CD8-positive, alpha-beta memory T cell (primary cell): ENCODE measurements around the gene PRELP. TPM values are rescaled to one million over a fixed set of nuclear protein-coding genes. Genes with fewer than 3 reads are reported as not detected.

Source experiments
- CTCF ChIA-PET: fragments of 350-600 bp; sonication (Branson Sonifier 250); formaldehyde crosslinking; loops from one replicate; lab custom pipeline; 2021; ENCODE audit warnings: antibody characterized with exemption; lab: Charles Lee
- POLR2A ChIA-PET: fragments of 350-600 bp; sonication (Branson Sonifier 250); formaldehyde crosslinking; loops from one replicate; lab custom pipeline; 2021; ENCODE audit warnings: antibody characterized with exemption; lab: Charles Lee
- DNase-seq, 5 donors: peaks; one replicate each; pipeline versions ENCODE4 v3.0.0 to v3.0.0-alpha.2; 2020 to 2022; ENCODE audit warnings: mixed read lengths in 1 of 5
- H3K27ac ChIP-seq: one replicate; pipeline ENCODE4 v1.7.0; 2013; ENCODE audit warnings: low read depth, mild to moderate bottlenecking, low read length, moderate library complexity
- H3K27me3 ChIP-seq: 2 replicates; pipeline ENCODE4 v1.7.0; 2013; ENCODE audit warnings: low read length, mild to moderate bottlenecking; ENCODE audit not compliant: insufficient read depth, poor library complexity, severe bottlenecking
- H3K36me3 ChIP-seq: 2 replicates; pipeline ENCODE4 v1.7.0; 2013; ENCODE audit warnings: mild to moderate bottlenecking, low read length, moderate library complexity; ENCODE audit not compliant: insufficient read depth
- H3K4me1 ChIP-seq: 2 replicates; pipeline ENCODE4 v1.7.0; 2013; ENCODE audit warnings: mild to moderate bottlenecking, low read length, moderate library complexity; ENCODE audit not compliant: insufficient read depth
- H3K4me3 ChIP-seq: 2 replicates; pipeline ENCODE4 v1.7.0; 2013; ENCODE audit warnings: mild to moderate bottlenecking, low read length
- H3K9me3 ChIP-seq: 2 replicates; pipeline ENCODE4 v1.7.0; 2013; ENCODE audit warnings: mild to moderate bottlenecking, low read length
- H3K27ac Mint-ChIP-seq, 8 donors: one replicate each; pipeline ENCODE4 v1.8.0; 2020 to 2021; ENCODE audit warnings: mixed read lengths in 8 of 8, mild to moderate bottlenecking in 6 of 8, inconsistent platforms in 3 of 8, moderate library complexity in 3 of 8
- H3K27me3 Mint-ChIP-seq, 2 donors: one replicate each; pipeline ENCODE4 v1.8.0; 2020 to 2021; ENCODE audit warnings: mixed read lengths in 2 of 2, mild to moderate bottlenecking in 1 of 2, moderate library complexity in 1 of 2
- H3K36me3 Mint-ChIP-seq, 3 donors: one replicate each; pipeline ENCODE4 v1.8.0; 2020 to 2021; ENCODE audit warnings: mixed read lengths in 3 of 3, inconsistent platforms in 1 of 3, mild to moderate bottlenecking in 1 of 3
- H3K4me1 Mint-ChIP-seq, 3 donors: one replicate each; pipeline ENCODE4 v1.8.0; 2020 to 2021; ENCODE audit warnings: mixed read lengths in 3 of 3, inconsistent platforms in 1 of 3, mild to moderate bottlenecking in 1 of 3
- H3K4me3 Mint-ChIP-seq, 7 donors: one replicate each; pipeline ENCODE4 v1.8.0; 2020 to 2021; ENCODE audit warnings: mixed read lengths in 7 of 7, mild to moderate bottlenecking in 6 of 7, moderate library complexity in 4 of 7, inconsistent platforms in 2 of 7
- H3K9me3 Mint-ChIP-seq, 5 donors: one replicate each; pipeline ENCODE4 v1.8.0; 2020 to 2022; ENCODE audit warnings: mixed read lengths in 5 of 5, mild to moderate bottlenecking in 3 of 5, moderate library complexity in 2 of 5, inconsistent platforms in 1 of 5
- polyA plus RNA-seq: library from polyadenylated mRNA; unstranded; fragments of 300-500 nt; fragmentation: Illumina TruSeq; gene quantifications from one replicate; pipeline ENCODE4 v1.2.3, GENCODE V29; 2021
- total RNA-seq, 2 experiments: library from RNA; stranded (reverse); gene quantifications; one replicate each; pipeline ENCODE4 v1.2.3, GENCODE V29; 2021

The PRELP gene
- total and polyA plus RNA-seq, 3 experiments from 2014 or later = not detected

- Mint-ChIP-seq H3K9me3 (no peaks in the 10 kb centered on the region), H3K4me3 (no peak overlapping the region), H3K27me3 (peaks cover 5 to 6% of the 10 kb centered on the region in 2 donors), H3K4me1 (no peaks in the 10 kb centered on the region), H3K27ac (no peak overlapping the region), H3K36me3 (no peaks in the 10 kb centered on the region)
- POLR2A ChIA-PET = interaction anchor here (0.6 kb wide), 1 partner anchor 233 kb away, joined by 4 read pairs; no protein-coding TSS in a partner anchor
- Histone ChIP-seq H3K4me1 (peaks cover 8% of the 10 kb centered on the region), H3K27me3 (no peaks in the 10 kb centered on the region), H3K36me3 (no peaks in the 10 kb centered on the region), H3K4me3 (no peak overlapping the region), H3K27ac (no peak overlapping the region), H3K9me3 (no peaks in the 10 kb centered on the region)
- DNase-seq = no peak
- CTCF ChIA-PET = interaction anchor here (2.2 kb wide), 1 partner anchor 15 kb away, joined by 10 read pairs; no protein-coding TSS in a partner anchor
Observed at GRCh38 chr1:203518541-203518940, 42.9 kb downstream of the PRELP start.

GRCh38 chr1:203519053-203519840, 43.6 kb downstream of the PRELP start:
- Mint-ChIP-seq H3K36me3 (no peaks in the 10 kb centered on the region), H3K4me3 (no peak overlapping the region)

GRCh38 chr1:203519896-203520295, 44.3 kb downstream of the PRELP start:
- CTCF ChIA-PET = no interaction called here
- no peaks in the 10 kb centered on the region for H3K4me1 ChIP-seq

More at GRCh38 chr1:203519053-203519840, 43.6 kb downstream of the PRELP start:
- peaks cover under 1% of the 10 kb centered on the region for H3K4me1 ChIP-seq
- H3K27ac ChIP-seq = no peak overlapping the region
- no peaks in the 10 kb centered on the region for H3K27me3 ChIP-seq
- Mint-ChIP-seq H3K27me3 (peaks cover 3 to 6% of the 10 kb centered on the region in 2 donors), H3K27ac (peak overlapping the region in 1 of 8 donors; percentile 77), H3K9me3 (no peaks in the 10 kb centered on the region), H3K4me1 (no peaks in the 10 kb centered on the region)
- H3K9me3 ChIP-seq = no peaks in the 10 kb centered on the region
- H3K36me3 ChIP-seq = no peaks in the 10 kb centered on the region
- DNase-seq = no peak
- ChIA-PET CTCF (no interaction called here), POLR2A (interaction anchor here (0.6 kb wide), 1 partner anchor 232 kb away, joined by 4 read pairs; no protein-coding TSS in a partner anchor)
- no peak overlapping the region for H3K4me3 ChIP-seq

GRCh38 chr1:203520315-203520714, 44.7 kb downstream of the PRELP start:
- Histone ChIP-seq H3K27me3 (no peaks in the 10 kb centered on the region), H3K27ac (no peak overlapping the region), H3K4me1 (no peaks in the 10 kb centered on the region), H3K4me3 (no peak overlapping the region), H3K9me3 (no peaks in the 10 kb centered on the region), H3K36me3 (no peaks in the 10 kb centered on the region)
- no peak for DNase-seq
- no peak overlapping the region for H3K4me3 Mint-ChIP-seq
- POLR2A ChIA-PET = no interaction called here
- no peaks in the 10 kb centered on the region for H3K9me3 Mint-ChIP-seq
- H3K27ac Mint-ChIP-seq = peak overlapping the region in 1 of 8 donors; percentile 68
- peaks cover 2 to 3% of the 10 kb centered on the region in 2 donors for H3K27me3 Mint-ChIP-seq
- H3K4me1 Mint-ChIP-seq = no peaks in the 10 kb centered on the region
- no peaks in the 10 kb centered on the region for H3K36me3 Mint-ChIP-seq
- CTCF ChIA-PET = no interaction called here

More at GRCh38 chr1:203519896-203520295, 44.3 kb downstream of the PRELP start:
- H3K4me3 Mint-ChIP-seq = no peak overlapping the region
- DNase-seq = no peak
- H3K27ac Mint-ChIP-seq = peak overlapping the region in 1 of 8 donors; percentile 68
- Histone ChIP-seq H3K36me3 (no peaks in the 10 kb centered on the region), H3K27ac (no peak overlapping the region), H3K27me3 (no peaks in the 10 kb centered on the region), H3K9me3 (no peaks in the 10 kb centered on the region), H3K4me3 (no peak overlapping the region)
- POLR2A ChIA-PET = no interaction called here
- no peaks in the 10 kb centered on the region for H3K4me1 Mint-ChIP-seq
- no peaks in the 10 kb centered on the region for H3K9me3 Mint-ChIP-seq
- no peaks in the 10 kb centered on the region for H3K36me3 Mint-ChIP-seq
- H3K27me3 Mint-ChIP-seq = peaks cover 3 to 6% of the 10 kb centered on the region in 2 donors

GRCh38 chr1:203521074-203521794, 45.6 kb downstream of the PRELP start:
- no peaks in the 10 kb centered on the region for H3K4me1 ChIP-seq
- no peak overlapping the region for H3K27ac ChIP-seq
- Mint-ChIP-seq H3K27me3 (no peaks in the 10 kb centered on the region), H3K36me3 (no peaks in the 10 kb centered on the region), H3K4me1 (no peaks in the 10 kb centered on the region), H3K27ac (no peak overlapping the region), H3K4me3 (no peak overlapping the region), H3K9me3 (no peaks in the 10 kb centered on the region)
- H3K36me3 ChIP-seq = no peaks in the 10 kb centered on the region
- H3K9me3 ChIP-seq = no peaks in the 10 kb centered on the region
- no peak for DNase-seq
- ChIA-PET CTCF (interaction anchor here (0.8 kb wide), 1 partner anchor 33 kb away, joined by 3 read pairs; no protein-coding TSS in a partner anchor), POLR2A (no interaction called here)
- no peaks in the 10 kb centered on the region for H3K27me3 ChIP-seq
- no peak overlapping the region for H3K4me3 ChIP-seq

- Mint-ChIP-seq H3K27ac (no peak overlapping the region), H3K4me1 (no peaks in the 10 kb centered on the region), H3K36me3 (no peaks in the 10 kb centered on the region), H3K4me3 (no peak overlapping the region), H3K27me3 (no peaks in the 10 kb centered on the region), H3K9me3 (no peaks in the 10 kb centered on the region)
- Histone ChIP-seq H3K4me1 (no peaks in the 10 kb centered on the region), H3K36me3 (no peaks in the 10 kb centered on the region), H3K9me3 (no peaks in the 10 kb centered on the region), H3K27me3 (no peaks in the 10 kb centered on the region), H3K27ac (no peak overlapping the region), H3K4me3 (no peak overlapping the region)
- DNase-seq = no peak
- CTCF ChIA-PET = interaction anchor here (0.8 kb wide), 1 partner anchor 34 kb away, joined by 3 read pairs; no protein-coding TSS in a partner anchor
- POLR2A ChIA-PET = no interaction called here
Observed at GRCh38 chr1:203521812-203522211, 46.2 kb downstream of the PRELP start.

GRCh38 chr1:203522237-203522636, 46.6 kb downstream of the PRELP start:
- H3K4me3 ChIP-seq = no peak overlapping the region
- Mint-ChIP-seq H3K4me1 (no peaks in the 10 kb centered on the region), H3K9me3 (no peaks in the 10 kb centered on the region), H3K27me3 (no peaks in the 10 kb centered on the region), H3K27ac (no peak overlapping the region), H3K36me3 (peaks cover 0 to 2% (median 0%) of the 10 kb centered on the region in 3 donors), H3K4me3 (no peak overlapping the region)
- H3K27ac ChIP-seq = no peak overlapping the region
- no peaks in the 10 kb centered on the region for H3K36me3 ChIP-seq
- DNase-seq = no peak
- H3K4me1 ChIP-seq = no peaks in the 10 kb centered on the region
- ChIA-PET CTCF (no interaction called here), POLR2A (no interaction called here)
- H3K9me3 ChIP-seq = no peaks in the 10 kb centered on the region
- H3K27me3 ChIP-seq = no peaks in the 10 kb centered on the region

GRCh38 chr1:203523667-203524066, 48.1 kb downstream of the PRELP start:
- H3K27me3 ChIP-seq = no peaks in the 10 kb centered on the region
- DNase-seq = no peak
- no peaks in the 10 kb centered on the region for H3K9me3 Mint-ChIP-seq
- POLR2A ChIA-PET = no interaction called here
- CTCF ChIA-PET = no interaction called here
- no peak overlapping the region for H3K27ac Mint-ChIP-seq
- no peaks in the 10 kb centered on the region for H3K9me3 ChIP-seq
- no peaks in the 10 kb centered on the region for H3K4me1 ChIP-seq
- H3K4me3 ChIP-seq = no peak overlapping the region
- H3K36me3 ChIP-seq = no peaks in the 10 kb centered on the region
- no peak overlapping the region for H3K4me3 Mint-ChIP-seq
- no peak overlapping the region for H3K27ac ChIP-seq
- H3K36me3 Mint-ChIP-seq = peaks cover 0 to 2% (median 0%) of the 10 kb centered on the region in 3 donors
- no peaks in the 10 kb centered on the region for H3K4me1 Mint-ChIP-seq
- H3K27me3 Mint-ChIP-seq = no peaks in the 10 kb centered on the region
